GM12874 (cell line): ENCODE measurements around the gene STK32B.

Experiments used
- CTCF ChIP-seq: IDR thresholded peaks from 2 replicates; pipeline ENCODE4 v1.5.1; 2011; ENCODE audit warnings: low read depth, mild to moderate bottlenecking, control low read depth, low read length, moderate library complexity; ENCODE audit not compliant: insufficient read depth

Gene STK32B

GRCh38 chr4:5199912-5200311 lies 148.6 kb downstream of the STK32B start:
- no peak for TF ChIP-seq CTCF

GRCh38 chr4:5200513-5200912 lies 149.2 kb downstream of the STK32B start:
- no peak for TF ChIP-seq CTCF

DNA sequence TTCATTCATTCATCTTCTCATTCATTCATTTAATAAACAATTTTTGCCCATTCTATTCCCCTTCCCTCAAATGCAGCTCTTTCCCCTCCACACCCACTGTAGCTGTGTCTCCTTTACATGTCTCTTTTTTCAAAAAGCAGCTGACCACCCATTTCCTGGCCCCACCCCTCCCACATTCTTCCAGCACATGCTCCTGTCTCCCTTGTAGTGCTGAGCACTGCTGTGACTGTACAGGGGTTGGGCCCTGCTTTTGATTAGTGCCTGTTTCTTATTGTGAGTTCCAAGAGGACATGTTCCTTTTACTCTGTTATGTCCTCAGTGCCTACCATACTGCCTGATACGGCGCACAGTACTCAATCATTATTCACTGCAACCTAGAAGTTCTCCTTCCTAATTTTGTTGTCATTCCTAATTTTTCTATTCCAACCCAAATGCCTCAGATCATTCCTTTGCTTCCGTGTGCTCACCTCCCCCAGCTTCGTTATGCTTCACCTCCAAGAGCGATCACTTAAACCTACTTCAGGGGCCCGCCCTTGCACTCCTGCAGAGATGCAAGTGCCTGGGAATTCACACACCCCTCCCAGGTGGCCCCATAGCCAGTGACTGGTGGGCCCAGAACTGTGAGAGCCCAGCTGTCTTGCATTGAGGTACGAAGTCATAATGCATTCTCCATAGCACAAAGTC lies 152.2 kb downstream of the STK32B start:
- no peak for TF ChIP-seq CTCF

DNA sequence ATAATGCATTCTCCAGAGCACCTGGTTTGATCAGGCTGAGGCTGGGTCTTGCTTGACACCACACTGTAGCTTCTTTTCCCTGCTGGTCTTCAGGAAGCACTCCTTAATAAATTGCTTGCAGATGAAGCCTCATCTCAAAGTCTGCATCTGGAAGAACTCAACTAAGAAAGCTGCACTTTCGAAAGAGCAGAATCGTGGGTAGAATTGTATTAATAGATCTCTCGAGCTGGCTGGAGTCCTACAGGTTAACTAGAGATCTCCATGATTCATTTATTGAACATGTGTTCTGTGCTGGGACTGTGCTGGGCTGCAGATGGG lies 152.7 kb downstream of the STK32B start:
- no peak for TF ChIP-seq CTCF

DNA sequence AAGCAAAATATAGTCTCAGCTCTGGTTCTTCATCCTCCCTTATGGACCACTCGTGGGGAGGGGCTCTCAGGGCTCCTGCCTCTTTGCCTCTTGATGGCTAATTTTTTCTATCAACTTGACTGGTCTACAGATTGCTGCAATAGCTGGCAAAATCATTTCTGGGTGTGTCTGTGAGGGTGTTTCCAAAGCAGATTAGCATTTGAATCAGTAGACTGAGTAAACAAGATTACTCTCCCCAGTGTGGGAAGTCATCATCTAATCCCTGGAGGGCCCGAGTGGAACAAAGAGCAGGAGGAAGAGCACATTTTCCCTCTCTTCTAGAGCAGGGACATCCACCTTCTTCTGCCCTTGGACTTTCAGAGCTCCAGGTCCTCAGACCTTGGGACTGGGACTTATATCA lies 153.5 kb downstream of the STK32B start:
- TF ChIP-seq CTCF = no peak

- no peak for TF ChIP-seq CTCF
These were observed 154.9 kb downstream of the STK32B start for GRCh38 chr4:5206016-5206790.

- TF ChIP-seq CTCF = no peak
These were observed 158.6 kb downstream of the STK32B start for GRCh38 chr4:5209862-5210261.
